Measurements from ENCODE around the gene IL26.

- TF ChIP-seq, protein P1, sequence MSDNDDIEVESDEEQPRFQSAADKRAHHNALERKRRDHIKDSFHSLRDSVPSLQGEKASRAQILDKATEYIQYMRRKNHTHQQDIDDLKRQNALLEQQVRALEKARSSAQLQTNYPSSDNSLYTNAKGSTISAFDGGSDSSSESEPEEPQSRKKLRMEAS (IDR thresholded peaks at IDR 0.05; ENCODE audit: insufficient read depth, insufficient read length), result no peak
- TF ChIP-seq CTCF (IDR thresholded peaks at IDR 0.05; ENCODE audit: extremely low read depth in 1 of 2, insufficient read depth in 1 of 2, low read depth in 1 of 2, low read length in 2 of 2), result no peak
- TF ChIP-seq EZH2 (IDR thresholded peaks at IDR 0.05; ENCODE audit: borderline replicate concordance, low read depth, low read length, severe bottlenecking), result no peak
- TF ChIP-seq POLR2A (IDR thresholded peaks at IDR 0.05; ENCODE audit: low read depth, low read length), result no peak
- TF ChIP-seq POLR2AphosphoS5 (IDR thresholded peaks at IDR 0.05; ENCODE audit: insufficient read depth, low read depth, low read length), result no peak
- no peak for TF ChIP-seq MYC (IDR thresholded peaks at IDR 0.05; ENCODE audit: low read depth, low read length)
- TF ChIP-seq FOS (IDR thresholded peaks at IDR 0.05; ENCODE audit: borderline replicate concordance, insufficient read depth, low read length), result no peak
- no peak for TF ChIP-seq JUN (IDR thresholded peaks at IDR 0.05; ENCODE audit: borderline replicate concordance, insufficient read depth, insufficient read length, low read depth)
- TF ChIP-seq GATA2 (IDR thresholded peaks at IDR 0.05; ENCODE audit: insufficient read depth, insufficient read length, low read depth, low read length), result no peak
These were observed 51.8 kb downstream of the IL26 start for GRCh38 chr12:68173792-68174191.
